ENCODE measurements around the gene DNAH2. TPM values are rescaled to one million over a fixed set of nuclear protein-coding genes. Genes with fewer than 3 reads are reported as not detected.
A peak's percentile ranks its signal among the peaks of the same experiment; 100 is the strongest.

DNAH2 gene
- total and polyA plus RNA-seq, 9 of the 15 experiments (the other 6 are each of a cell fraction or from before 2014, with no cell fraction given), result 0.03 TPM; not detected in 8

GRCh38 chr17:7673239-7673638, 44.3 kb upstream of the DNAH2 start (continued):
- TF ChIP-seq REST (IDR thresholded peaks at IDR 0.05; ENCODE audit: borderline replicate concordance) (peak; percentile 35; the same call in 1 of the 2 replicates), REST (CRISPR knock-in tag; IDR thresholded peaks at IDR 0.05; ENCODE audit: low read depth) (no peak), TRIM28 (IDR thresholded peaks at IDR 0.05) (0 out of 2 replicates have a peak, but pooled peaks have one; percentile 19), SAFB (IDR thresholded peaks at IDR 0.05; ENCODE audit: borderline replicate concordance, low read depth, low read length) (no peak), SMC3 (conservative IDR thresholded peaks at IDR 0.05; ENCODE audit: insufficient read depth, low read depth, low read length) (0 out of 2 replicates have a peak, but pooled peaks have one; percentile 6), KLF6 (CRISPR knock-in tag; IDR thresholded peaks at IDR 0.05; ENCODE audit: borderline replicate concordance) (no peak)

Measured in K562 (cell line).